GM18861 (cell line): Measurements from ENCODE around the gene ZFYVE21.

Source experiments
- ATAC-seq: cut with Tn5 transposase; IDR thresholded peaks from one replicate; pipeline ENCODE4 v1.9.1; 2021; ENCODE audit not compliant: unreplicated experiment

The ZFYVE21 gene

GRCh38 chr14:103704708-103705107 lies 10.9 kb upstream of the ZFYVE21 start:
- ATAC-seq: no peak

GRCh38 chr14:103705118-103705503 lies 10.5 kb upstream of the ZFYVE21 start:
- no peak for ATAC-seq

DNA sequence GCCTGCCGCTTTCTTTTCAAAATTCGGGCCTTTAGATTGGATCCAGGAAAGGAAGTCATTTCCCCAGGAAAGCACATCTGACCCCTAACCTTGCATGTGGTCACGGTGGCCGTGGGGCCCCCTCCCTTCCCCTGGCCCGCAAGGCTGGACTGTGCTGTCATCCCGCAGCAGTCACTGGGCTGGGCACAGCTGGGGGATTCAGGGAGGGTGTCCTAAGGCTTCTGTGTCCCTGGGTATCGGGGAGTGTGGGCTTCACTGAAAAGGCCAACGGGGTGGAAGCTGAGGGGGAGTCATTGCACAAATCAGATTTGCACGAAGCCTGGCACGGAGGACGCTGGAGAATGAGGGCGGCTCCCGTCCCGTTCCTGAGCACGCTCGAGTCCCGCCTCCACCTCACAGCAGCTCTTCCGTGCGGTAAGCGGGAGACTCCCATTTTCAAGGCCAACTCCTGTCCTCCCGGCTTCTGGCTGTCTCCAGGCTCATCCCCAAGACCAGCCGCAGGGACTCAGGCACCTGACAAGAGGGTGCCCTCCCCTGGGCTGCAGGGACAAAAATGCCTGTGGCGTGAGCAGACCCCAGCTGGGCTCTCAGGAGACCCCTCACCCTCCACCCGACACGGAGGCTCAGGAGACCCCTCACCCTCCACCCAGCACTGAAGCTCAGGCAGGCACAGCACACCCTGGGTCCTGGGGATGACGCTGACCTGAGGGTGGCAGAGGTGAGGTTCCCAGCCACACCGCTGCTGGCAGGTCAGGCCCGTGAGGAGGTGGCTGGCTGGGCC lies 9.9 kb upstream of the ZFYVE21 start:
- no peak for ATAC-seq

GRCh38 chr14:103706551-103707328 lies 8.9 kb upstream of the ZFYVE21 start:
- no peak for ATAC-seq

DNA sequence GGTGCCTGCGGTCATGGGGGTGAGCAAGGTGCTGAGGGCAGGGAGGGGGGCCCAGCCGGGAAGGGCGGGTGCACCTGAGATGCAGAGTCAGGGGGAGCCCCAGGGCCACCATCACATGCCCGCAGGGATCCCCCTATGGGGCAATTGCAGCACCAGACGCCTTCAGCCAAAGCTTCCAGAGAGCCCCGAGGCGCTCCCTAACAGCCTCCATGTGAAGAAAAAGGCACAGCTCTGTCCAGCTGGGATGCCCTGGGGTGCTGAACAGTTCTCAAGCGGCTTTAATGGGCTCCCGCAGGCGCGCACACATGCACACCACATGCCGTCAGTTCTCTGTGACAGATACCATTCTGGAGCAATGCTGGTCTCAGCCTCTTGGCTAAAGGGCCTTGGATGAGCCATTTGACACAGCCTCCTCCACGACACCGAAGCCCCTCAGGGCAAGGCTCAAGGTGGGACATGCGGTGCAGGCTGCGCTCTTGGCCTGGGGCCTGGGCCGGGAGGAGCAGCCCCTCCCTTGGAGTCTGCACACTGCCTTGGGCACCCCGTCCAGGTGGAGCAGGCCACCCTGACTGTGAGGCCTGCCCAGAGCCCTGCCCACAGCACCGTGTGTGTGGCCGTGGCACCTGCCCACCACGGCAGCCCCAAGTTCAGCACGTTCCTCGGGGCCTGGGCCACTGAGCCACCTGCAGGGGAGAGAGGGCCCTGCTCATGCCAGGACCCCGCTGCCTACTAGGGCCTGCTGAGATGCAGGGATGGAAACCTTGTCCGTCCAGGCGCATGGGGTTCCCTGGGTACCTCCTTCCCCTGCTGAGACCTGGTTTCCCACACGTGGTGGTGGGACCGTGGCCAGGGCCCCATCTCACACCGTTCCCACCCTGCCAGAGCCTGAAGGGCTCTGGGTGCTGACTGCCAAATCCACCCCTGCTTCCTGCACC lies 8.0 kb upstream of the ZFYVE21 start:
- no peak for ATAC-seq

DNA sequence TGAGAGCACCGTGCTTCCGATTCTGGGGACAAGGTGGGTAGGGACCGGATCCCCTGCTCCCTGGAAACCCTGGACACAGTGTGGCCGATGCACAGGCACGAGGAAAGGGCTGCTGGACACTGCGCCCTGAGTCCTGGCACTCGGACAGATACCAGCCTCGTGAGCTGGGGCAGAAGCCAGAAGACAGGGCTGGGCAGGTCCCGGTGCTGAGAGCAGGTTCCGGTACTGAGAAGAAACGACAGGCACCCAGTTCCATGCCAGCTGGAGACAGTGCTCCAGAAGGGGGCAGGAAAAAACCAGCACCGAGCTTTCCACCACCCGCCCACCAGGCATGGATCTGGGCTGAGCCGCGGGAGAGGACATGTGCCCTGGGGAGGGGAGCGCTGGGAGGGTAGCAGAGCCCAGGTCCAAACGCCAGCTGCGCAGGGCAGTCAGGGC lies 6.8 kb upstream of the ZFYVE21 start:
- no peak for ATAC-seq

DNA sequence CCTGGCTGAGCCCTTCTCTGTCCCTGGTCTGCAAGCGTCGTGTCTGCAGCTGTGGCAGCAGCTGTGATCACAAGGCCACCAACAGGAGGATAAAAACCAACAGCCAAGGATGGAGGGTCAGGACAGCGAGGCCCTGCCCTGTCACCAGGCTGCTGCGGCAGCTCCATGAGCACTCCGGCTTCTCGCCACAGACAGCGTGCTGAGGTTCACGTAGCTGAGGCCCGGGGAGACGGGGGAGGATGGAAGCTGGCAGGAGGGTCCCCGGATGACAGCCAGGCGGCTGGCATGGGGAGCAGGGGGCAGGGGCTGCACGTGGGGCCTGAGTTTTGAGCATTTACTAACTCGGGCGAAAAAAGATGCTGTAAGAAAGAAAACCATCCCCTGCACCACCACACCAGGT lies 5.8 kb upstream of the ZFYVE21 start:
- ATAC-seq: no peak

DNA sequence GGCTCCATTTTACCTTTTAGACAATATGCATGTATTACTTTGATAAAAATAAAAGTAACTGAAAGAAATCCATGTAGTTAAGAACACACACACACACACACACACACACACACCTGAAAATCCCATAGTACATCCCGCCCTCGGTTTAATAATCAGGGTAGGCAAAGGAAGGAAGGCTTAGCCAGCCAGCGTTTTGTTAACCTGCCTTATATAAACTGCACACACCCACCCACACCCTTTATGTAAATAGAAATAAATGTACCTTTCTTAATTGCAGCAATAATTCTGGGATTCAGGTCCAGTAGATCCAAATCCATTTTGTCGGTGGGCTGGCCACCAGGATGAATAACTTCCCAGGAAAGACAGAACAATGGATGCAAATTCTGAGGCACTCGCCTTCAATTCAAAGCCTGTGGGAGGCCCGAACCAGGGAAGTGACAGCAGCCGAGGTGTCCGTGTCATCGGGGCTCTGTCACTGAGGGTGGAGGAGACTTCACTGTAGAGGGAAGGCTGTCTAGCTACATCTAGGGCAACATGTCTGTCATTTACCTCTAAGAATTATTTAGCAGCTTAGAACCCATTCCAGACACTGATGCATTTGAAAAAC lies 4.7 kb upstream of the ZFYVE21 start:
- ATAC-seq: no peak

DNA sequence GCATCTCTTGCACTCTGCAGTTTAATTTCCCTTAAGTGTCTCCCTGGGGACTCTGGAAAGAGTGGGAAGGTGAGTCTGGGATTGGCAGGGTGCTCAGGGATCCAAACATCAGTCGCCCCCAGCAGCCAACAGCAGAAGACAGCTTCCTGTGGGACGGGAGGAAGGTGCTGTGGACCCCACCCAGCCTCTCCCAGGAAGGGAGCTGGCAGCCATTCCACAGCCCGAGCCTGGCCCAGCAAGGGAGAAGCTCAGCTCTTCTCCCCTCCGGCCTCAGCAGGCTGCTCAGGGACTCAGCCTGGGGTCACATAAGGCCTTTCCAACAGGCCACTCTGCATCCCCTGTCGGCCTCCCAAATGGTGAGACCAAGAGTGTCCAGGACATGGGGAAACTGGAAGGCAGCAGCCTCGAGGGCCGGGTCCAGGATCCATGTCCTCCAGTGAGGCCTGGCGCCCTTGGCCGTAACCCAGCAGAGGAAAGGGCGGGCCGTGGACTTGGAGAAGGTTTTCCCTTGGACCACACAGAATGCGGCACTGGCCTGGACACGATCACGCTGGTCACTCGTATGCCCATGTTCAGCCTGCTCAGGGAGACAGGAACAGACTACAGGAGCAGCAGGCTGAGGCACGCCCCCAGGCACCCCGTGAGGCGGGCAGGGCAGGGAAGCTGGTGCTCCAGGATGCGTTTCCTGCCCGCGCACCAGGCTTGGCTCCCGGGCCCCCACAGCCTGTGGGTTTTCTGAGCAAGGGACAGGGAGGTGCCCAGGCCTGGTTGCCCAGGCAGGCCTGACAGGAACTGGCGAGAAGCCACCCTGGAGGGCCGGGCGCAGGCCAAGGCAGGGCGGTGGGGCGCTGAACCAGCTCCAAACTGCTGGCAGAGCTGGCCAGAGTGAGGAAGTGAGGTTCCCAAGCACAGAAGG lies 3.8 kb upstream of the ZFYVE21 start:
- ATAC-seq: no peak

DNA sequence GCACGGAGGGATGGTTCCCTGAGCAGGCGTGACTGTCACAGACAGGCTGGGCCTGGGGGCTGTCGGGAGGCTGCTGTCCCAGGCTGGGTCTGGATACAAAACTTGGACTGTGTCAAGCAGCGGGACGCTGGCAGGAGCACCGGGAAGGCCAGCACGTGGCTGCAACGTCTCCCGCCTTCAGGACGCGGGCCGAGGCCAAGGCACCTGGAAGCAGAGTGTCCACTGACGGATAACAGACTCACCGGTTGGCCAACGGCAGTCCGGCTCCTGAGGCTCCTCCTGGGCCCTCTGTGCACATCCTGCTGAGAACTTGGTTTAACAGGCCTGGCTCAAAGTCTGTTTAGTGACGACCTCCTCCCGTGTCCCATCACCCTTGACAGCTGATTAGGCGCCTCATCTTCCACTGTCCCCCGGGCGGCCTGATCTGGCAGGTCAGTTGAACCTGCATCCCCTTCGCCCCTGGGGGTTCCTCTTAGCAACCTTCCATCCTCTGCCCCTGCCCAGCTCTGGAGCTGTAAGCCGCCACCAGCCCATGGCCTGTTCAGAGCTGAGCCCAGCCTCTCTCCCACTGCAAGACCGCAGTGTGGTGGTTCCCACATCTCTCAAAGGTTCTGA lies 2.9 kb upstream of the ZFYVE21 start:
- no peak for ATAC-seq

GRCh38 chr14:103713304-103714062 lies 2.1 kb upstream of the ZFYVE21 start:
- no peak for ATAC-seq

GRCh38 chr14:103714063-103714724 lies 1.4 kb upstream of the ZFYVE21 start:
- no peak for ATAC-seq

GRCh38 chr14:103716091-103716801 lies 636 bp downstream of the ZFYVE21 start:
- ATAC-seq: no peak

DNA sequence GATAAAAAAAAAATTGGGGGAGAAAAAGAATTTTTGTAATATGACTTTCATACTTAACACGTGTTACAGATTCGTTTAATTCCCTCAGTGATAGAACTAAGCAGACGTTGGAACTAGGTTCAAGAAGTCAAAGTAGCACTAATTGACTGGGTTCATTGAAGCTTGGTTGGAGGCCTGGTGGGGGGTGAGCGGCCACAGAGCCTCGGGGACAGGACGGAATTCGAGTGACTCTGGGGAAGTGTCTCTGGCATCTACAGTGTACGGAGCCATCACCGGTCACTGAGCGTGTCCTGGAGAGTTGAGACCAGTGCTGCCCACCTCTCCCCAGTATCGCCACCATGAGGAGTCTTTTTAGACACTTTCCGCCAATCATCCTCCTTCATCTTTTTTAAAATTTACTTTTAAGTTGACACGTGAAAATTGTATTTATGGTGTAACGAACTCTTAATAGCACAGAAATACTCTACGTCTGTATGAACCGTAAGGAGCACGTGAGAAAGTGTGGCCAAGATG lies 1.3 kb downstream of the ZFYVE21 start:
- no peak for ATAC-seq

DNA sequence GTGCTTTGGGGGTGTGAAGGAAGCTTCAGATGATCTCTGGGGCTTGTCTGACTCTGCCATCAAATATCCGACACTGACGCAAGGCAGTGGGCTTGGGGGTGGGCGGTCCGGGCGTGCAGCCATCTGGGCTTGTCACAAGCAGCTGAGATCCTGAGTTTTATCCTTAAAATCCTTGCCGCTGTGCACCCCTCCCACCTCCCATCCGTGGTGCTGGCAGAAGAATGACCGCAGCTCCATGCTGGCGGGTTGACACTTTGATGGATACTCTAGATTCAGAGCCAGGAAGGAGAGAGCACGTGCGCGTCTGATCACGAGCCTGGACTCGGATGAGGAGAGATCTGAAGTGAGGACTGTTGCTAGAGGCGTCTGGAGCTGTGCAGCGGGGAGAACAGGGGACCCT lies 3.0 kb downstream of the ZFYVE21 start:
- no peak for ATAC-seq

DNA sequence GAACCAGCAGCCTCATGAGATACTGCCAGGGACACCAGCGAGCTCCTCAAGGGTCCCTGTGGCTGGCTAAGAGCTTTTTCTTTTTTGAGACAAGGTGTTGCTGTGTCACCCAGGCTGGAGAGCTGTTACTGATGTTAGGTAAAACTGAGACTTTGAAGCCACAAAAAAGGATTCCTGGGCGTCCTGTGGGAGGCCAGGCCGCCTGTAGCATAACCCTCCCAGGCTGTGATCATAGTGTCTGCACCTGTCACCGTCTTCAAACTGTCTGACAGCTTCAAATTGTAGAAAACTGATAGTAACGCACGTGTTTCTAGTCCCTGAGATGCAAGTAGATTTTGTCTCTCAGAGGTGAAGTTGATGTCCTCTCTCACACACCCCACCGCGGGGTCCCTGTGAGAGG lies 4.1 kb downstream of the ZFYVE21 start:
- no peak for ATAC-seq
